Thyroid gland (tissue), 4 donors: ENCODE data around the gene FASTK.
"Not testable (repeated sequence)": the region's sequence is repeated elsewhere in the genome, so short reads cannot be mapped to it uniquely, and the experiment has no call there.

Experiments used
- POLR2A ChIP-seq, 2 donors: fragments of 450-650 bp; IDR thresholded peaks; one replicate each; pipeline ENCODE4 v1.6.1; 2017; ENCODE audit warnings: antibody characterized with exemption in 2 of 2, mild to moderate bottlenecking in 2 of 2, moderate library complexity in 1 of 2
- TF ChIP-seq, protein P1 (sequence below), 6 experiments: fragments of 200-600 bp in 3 of 6; fragments of 450-650 bp in 3 of 6; sonication (generic) in 3 of 6; IDR thresholded peaks; one replicate each; pipeline ENCODE4 v1.5.1; 2016 to 2019; ENCODE audit warnings: antibody characterized with exemption in 6 of 6, mild to moderate bottlenecking in 2 of 6, inconsistent platforms in 1 of 6, moderate library complexity in 1 of 6

DNA sequence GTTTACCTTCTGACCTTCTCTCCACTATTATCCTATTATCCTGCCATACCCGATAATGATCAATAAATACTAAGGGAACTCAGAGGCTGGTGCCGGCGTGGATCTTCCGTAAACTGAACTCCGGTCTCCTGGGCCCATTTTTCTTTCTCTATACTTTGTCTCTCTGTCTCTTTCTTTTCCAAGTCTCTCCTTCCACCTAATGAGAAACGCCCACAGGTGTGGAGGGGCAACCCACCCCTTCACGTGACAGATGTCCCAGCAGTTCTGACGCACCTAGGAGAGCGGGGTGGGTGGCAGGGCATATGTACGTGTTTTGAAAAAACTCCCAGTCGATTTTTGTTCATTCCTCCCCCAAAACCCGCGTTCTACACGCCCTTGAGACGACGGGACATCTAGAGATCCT lies 52.9 kb downstream of the FASTK start:
- TF ChIP-seq, protein P1, sequence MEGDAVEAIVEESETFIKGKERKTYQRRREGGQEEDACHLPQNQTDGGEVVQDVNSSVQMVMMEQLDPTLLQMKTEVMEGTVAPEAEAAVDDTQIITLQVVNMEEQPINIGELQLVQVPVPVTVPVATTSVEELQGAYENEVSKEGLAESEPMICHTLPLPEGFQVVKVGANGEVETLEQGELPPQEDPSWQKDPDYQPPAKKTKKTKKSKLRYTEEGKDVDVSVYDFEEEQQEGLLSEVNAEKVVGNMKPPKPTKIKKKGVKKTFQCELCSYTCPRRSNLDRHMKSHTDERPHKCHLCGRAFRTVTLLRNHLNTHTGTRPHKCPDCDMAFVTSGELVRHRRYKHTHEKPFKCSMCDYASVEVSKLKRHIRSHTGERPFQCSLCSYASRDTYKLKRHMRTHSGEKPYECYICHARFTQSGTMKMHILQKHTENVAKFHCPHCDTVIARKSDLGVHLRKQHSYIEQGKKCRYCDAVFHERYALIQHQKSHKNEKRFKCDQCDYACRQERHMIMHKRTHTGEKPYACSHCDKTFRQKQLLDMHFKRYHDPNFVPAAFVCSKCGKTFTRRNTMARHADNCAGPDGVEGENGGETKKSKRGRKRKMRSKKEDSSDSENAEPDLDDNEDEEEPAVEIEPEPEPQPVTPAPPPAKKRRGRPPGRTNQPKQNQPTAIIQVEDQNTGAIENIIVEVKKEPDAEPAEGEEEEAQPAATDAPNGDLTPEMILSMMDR (IDR thresholded peaks at IDR 0.05) = not testable (repeated sequence)
- not testable (repeated sequence) for TF ChIP-seq POLR2A (IDR thresholded peaks at IDR 0.05)
